HepG2 (cell line): ENCODE measurements around the gene DNAJB2. TPM values are rescaled to one million over a fixed set of nuclear protein-coding genes. Genes with fewer than 3 reads are reported as not detected.

Source experiments
- ADNP ChIP-seq: sonication (generic); formaldehyde crosslinking; IDR thresholded peaks from 2 replicates; pipeline ENCODE4 v1.4.0; 2020; ENCODE audit warnings: missing genetic modification reagents
- ATF5 ChIP-seq: sonication (generic); formaldehyde crosslinking; IDR thresholded peaks from 2 replicates; pipeline ENCODE4 v1.4.0; 2020; ENCODE audit warnings: mild to moderate bottlenecking, low read depth, missing genetic modification reagents
- CREM ChIP-seq, 2 experiments: sonication (generic) in 1 of 2; formaldehyde crosslinking in 1 of 2; IDR thresholded peaks; 2 replicates each; pipeline versions ENCODE4 v1.4.0 to v1.6.1; 2016 to 2020; ENCODE audit warnings: antibody characterized with exemption in 1 of 2, mild to moderate bottlenecking in 1 of 2, missing genetic modification reagents in 1 of 2
- FIP1L1 ChIP-seq: fragments of 200-400 bp; formaldehyde crosslinking; IDR thresholded peaks from 2 replicates; pipeline ENCODE4 v1.6.1; 2018; ENCODE audit warnings: low read depth, mild to moderate bottlenecking, low read length, moderate library complexity, borderline replicate concordance; ENCODE audit not compliant: insufficient read depth
- JARID2 ChIP-seq: sonication (generic); formaldehyde crosslinking; IDR thresholded peaks from 2 replicates; pipeline ENCODE4 v1.8.1; 2023; ENCODE audit warnings: missing genetic modification reagents, inconsistent platforms; ENCODE audit not compliant: insufficient replicate concordance
- KIAA2018 ChIP-seq: sonication (generic); formaldehyde crosslinking; IDR thresholded peaks from 2 replicates; pipeline ENCODE4 v1.5.0; 2020; ENCODE audit warnings: mild to moderate bottlenecking, missing genetic modification reagents, borderline replicate concordance
- NFE2L2 ChIP-seq: fragments of 150-350 bp; IDR thresholded peaks from 2 replicates; pipeline ENCODE4 v1.6.1; 2014; ENCODE audit warnings: low read length
- TRAFD1 ChIP-seq: sonication (generic); formaldehyde crosslinking; IDR thresholded peaks from 2 replicates; pipeline ENCODE4 v1.5.1; 2020; ENCODE audit warnings: missing genetic modification reagents, mild to moderate bottlenecking, borderline replicate concordance
- ZNF501 ChIP-seq: sonication (generic); formaldehyde crosslinking; IDR thresholded peaks from 2 replicates; pipeline ENCODE4 v1.5.1; 2020; ENCODE audit warnings: mild to moderate bottlenecking, moderate library complexity, missing genetic modification reagents
- ZSCAN21 ChIP-seq: sonication (generic); formaldehyde crosslinking; IDR thresholded peaks from 2 replicates; pipeline ENCODE4 v1.8.0; 2022; ENCODE audit warnings: mild to moderate bottlenecking, missing genetic modification reagents, moderate library complexity, borderline replicate concordance
- ZUFSP ChIP-seq: sonication (generic); formaldehyde crosslinking; IDR thresholded peaks from 2 replicates; pipeline ENCODE4 v1.9.0; 2021; ENCODE audit warnings: missing genetic modification reagents, mild to moderate bottlenecking, borderline replicate concordance
- polyA plus RNA-seq, 8 experiments: library from polyadenylated mRNA; depleted of rRNA in 3 of 8; stranded (reverse) in 7 of 8; unstranded in 1 of 8; fragments of >200 nt; fragmentation: Illumina TruSeq in 4 of 8; extraction: Trizol in 4 of 8; gene quantifications; 2 replicates each; pipeline versions ENCODE4 v1.2.1 to v1.2.3, GENCODE V29; 2011 to 2016; ENCODE audit warnings: low read depth in 4 of 8, missing spikeins in 1 of 8, mixed read lengths in 1 of 8; ENCODE audit not compliant: insufficient read depth in 1 of 8
- total RNA-seq, 5 experiments: library from RNA; depleted of rRNA; stranded (reverse); fragments of >200 nt; fragmentation: Illumina TruSeq; extraction: Trizol; gene quantifications; 2 replicates each; pipeline ENCODE4 v1.2.3, GENCODE V29; 2016; ENCODE audit warnings: low read depth in 1 of 5

DNAJB2 gene
- total and polyA plus RNA-seq, 2 of the 13 experiments (the other 11 are each of a cell fraction or from before 2014, with no cell fraction given), result 21.3 to 31.1 TPM

- TF ChIP-seq CREM (IDR thresholded peaks at IDR 0.05) (no peak), CREM (CRISPR knock-in tag; IDR thresholded peaks at IDR 0.05) (no peak), NFE2L2 (no peak), FIP1L1 (no peak), ATF5 (no peak), ZSCAN21 (no peak), TRAFD1 (CRISPR knock-in tag) (no peak), ZUFSP (CRISPR knock-in tag) (no peak), KIAA2018 (no peak), ZNF501 (CRISPR knock-in tag) (peak; percentile 78), JARID2 (CRISPR knock-in tag) (no peak), ADNP (no peak)
Observed at GRCh38 chr2:219253753-219254589, 25.2 kb upstream of the DNAJB2 start, which contains the start of gene TUBA4A (continued).
